HUES6 (cell line): ENCODE measurements around the gene TSLP.

Experiments used
- H3K27ac ChIP-seq: 2 replicates; pipeline ENCODE4 v1.7.0; 2013; ENCODE audit warnings: low read depth, mild to moderate bottlenecking, low read length, inconsistent platforms
- H3K27me3 ChIP-seq: 2 replicates; pipeline ENCODE4 v1.6.1; 2013; ENCODE audit warnings: low read length; ENCODE audit not compliant: control insufficient read depth, insufficient read depth
- H3K36me3 ChIP-seq: 2 replicates; pipeline ENCODE4 v1.6.1; 2013; ENCODE audit warnings: low read length; ENCODE audit not compliant: control insufficient read depth, insufficient read depth
- H3K4me1 ChIP-seq: 2 replicates; pipeline ENCODE4 v1.6.1; 2013; ENCODE audit warnings: low read length; ENCODE audit not compliant: control insufficient read depth, insufficient read depth
- H3K4me3 ChIP-seq: 2 replicates; pipeline ENCODE4 v1.5.1; 2013; ENCODE audit warnings: low read depth, low read length
- H3K9ac ChIP-seq: one replicate; pipeline ENCODE4 v1.6.1; 2013; ENCODE audit warnings: mild to moderate bottlenecking, low read length
- H3K9me3 ChIP-seq: 2 replicates; pipeline ENCODE4 v1.6.1; 2013; ENCODE audit warnings: low read depth, low read length; ENCODE audit not compliant: control insufficient read depth, insufficient read depth

Gene TSLP

DNA sequence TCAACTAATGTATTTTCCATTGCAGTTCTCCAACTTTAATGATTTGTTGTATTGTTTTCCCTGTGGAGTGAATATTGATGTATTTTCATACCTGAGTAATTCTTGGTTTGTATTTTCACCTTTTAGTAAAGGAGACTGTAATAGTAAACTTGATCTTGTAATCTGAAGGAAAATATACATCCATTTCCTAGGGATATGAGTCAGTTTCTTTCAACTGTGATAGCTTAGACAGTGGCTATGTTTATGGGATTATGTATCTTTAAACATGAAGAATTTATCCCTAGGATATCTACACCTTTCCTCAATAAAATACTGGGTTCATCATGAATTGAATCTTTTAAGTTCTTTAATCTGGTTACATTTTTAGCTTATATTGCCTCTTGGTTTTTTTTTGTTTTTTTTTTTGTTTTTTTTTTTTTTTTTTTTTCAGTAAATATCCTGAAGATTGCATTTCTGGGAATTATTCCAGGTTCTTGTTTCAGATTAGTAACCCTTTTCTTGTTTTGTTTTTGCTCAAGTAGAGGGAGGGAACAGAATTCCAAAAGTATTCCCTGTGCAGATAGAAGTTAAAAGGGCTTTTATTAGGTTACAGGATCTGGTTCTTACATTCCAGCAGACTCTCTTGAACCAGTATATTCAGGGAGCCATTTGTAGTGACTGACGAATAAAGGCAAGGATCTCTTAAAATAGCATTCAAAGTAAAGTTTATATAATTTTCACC, 27.7 kb downstream of the TSLP start:
- Histone ChIP-seq H3K36me3 (peaks cover 88% of the 10 kb centered on the region), H3K4me1 (0 out of 2 replicates have a peak, but pooled peaks cover under 1% of the 10 kb centered on the region), H3K9me3 (no peaks in the 10 kb centered on the region), H3K27ac (no peak overlapping the region), H3K27me3 (no peaks in the 10 kb centered on the region), H3K4me3 (no peak overlapping the region), H3K9ac (no peak overlapping the region)

DNA sequence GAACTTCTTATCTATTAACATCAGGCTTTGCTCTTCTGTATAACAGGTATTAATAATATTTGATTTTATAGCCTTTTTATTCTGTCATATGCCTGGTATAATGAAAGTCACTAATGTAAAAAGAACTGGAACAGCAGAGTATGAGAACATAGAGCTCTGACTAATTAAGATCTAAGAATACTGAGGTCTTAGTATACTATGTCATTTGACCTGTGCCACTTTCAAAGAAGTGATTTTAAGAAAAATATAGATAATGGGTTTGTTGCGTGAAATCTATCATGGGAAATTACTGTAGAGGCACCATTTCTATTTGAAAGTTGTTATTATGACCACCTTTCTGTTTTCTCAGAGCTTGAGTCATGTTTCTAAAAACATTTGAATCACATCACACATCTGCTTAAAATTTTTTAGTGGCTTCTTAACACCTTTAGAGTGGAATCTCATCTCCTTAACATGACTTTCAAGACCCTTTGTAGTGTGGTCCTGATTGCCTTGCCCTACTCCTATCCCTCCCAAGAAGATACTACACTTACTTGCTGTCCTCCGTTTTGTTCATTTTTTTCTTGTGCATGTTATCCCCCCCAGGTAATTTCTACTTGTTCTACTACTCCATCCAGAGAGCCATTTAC, 34.9 kb downstream of the TSLP start:
- no peak overlapping the region for H3K4me3 ChIP-seq
- no peaks in the 10 kb centered on the region for H3K4me1 ChIP-seq
- peaks cover 99% of the 10 kb centered on the region for H3K36me3 ChIP-seq
- H3K9me3 ChIP-seq = no peaks in the 10 kb centered on the region
- H3K27me3 ChIP-seq = no peaks in the 10 kb centered on the region
- H3K27ac ChIP-seq = no peak overlapping the region
- no peak overlapping the region for H3K9ac ChIP-seq

DNA sequence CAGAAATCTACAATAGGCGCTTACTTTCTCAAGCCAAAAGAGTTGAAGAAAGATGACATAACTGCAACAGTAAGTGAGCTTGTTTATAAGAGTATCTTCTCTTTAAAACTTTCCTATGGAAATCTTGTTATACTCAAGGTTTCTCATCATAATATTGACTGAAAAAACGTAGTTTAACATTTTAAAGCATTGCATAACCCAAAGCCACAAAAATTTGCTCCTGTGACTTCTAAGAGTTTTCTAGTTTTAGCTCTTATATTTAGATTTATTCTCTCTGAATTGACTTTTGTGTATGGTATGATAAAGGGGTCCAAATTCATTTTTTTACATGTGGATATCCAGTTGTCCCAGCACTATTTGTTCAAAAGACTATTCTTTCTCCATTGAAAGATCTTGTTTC, 35.9 kb downstream of the TSLP start:
- Histone ChIP-seq H3K27ac (no peak overlapping the region), H3K4me3 (no peak overlapping the region), H3K27me3 (no peaks in the 10 kb centered on the region), H3K9ac (no peak overlapping the region), H3K36me3 (peaks cover 99% of the 10 kb centered on the region), H3K9me3 (no peaks in the 10 kb centered on the region), H3K4me1 (no peaks in the 10 kb centered on the region)

DNA sequence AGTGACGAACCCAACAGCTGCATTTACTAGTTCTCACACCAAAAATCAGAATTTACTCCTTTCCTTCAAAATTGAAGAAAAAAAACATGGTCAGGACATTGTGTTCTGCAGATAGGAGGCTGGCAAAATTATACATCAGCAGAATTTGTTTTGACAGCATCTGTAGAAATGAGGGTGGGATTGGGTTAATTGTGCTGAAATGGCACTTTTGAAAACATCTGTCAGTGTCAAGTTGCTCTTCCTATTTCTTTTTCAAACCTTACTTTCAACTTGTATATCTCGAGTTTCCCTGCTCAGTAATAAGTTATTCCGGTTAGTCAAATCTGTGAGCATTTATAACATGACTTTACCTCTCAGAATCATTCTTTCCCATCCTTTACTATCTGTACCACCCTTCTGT, 40.4 kb downstream of the TSLP start:
- no peak overlapping the region for H3K27ac ChIP-seq
- peaks cover 8% of the 10 kb centered on the region for H3K4me1 ChIP-seq
- no peak overlapping the region for H3K9ac ChIP-seq
- no peaks in the 10 kb centered on the region for H3K27me3 ChIP-seq
- H3K9me3 ChIP-seq = no peaks in the 10 kb centered on the region
- H3K36me3 ChIP-seq = peaks cover 72% of the 10 kb centered on the region
- H3K4me3 ChIP-seq = no peak overlapping the region

DNA sequence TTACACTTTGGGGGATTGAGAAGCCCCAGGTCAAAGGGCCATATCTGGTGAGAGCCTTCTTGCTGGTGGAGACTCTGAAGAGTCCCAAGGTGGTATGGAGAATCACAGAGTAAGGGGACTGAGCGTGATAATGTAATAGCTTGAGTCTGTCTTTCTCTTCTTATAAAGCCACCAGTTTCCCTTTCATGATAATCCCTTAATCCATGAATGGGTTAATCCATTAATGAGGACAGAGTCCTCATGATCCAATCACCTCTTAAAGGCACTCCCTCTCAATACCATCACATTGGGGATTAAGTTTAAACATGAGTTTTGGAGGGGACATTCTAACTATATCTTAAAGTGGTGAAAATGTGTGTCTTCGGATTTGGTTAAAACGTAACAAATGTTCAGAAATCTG, 42.2 kb downstream of the TSLP start:
- Histone ChIP-seq H3K36me3 (peaks cover 61% of the 10 kb centered on the region), H3K4me3 (no peak overlapping the region), H3K4me1 (peaks cover 23% of the 10 kb centered on the region), H3K27ac (no peak overlapping the region), H3K9me3 (no peaks in the 10 kb centered on the region), H3K9ac (no peak overlapping the region), H3K27me3 (no peaks in the 10 kb centered on the region)

DNA sequence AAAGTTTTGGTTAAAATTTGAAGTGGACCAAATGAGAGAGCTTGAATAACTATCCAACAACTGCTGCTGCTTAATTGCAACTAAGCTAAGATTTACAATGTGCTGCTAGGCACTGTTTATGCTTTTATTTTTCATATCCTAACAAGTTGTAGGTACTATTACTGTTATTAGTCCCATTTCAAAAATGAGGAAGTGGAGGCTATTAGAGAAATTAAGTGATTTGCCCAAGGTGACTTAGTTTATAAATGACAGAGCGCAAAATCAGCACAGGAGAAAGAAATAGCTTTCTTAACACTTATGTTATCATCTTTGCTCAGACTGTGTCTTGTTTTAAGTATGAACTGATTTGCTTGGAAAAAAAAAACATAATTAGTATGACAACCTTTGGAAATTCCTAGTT, 43.7 kb downstream of the TSLP start:
- H3K27me3 ChIP-seq = no peaks in the 10 kb centered on the region
- no peak overlapping the region for H3K4me3 ChIP-seq
- H3K36me3 ChIP-seq = peaks cover 58% of the 10 kb centered on the region
- no peaks in the 10 kb centered on the region for H3K9me3 ChIP-seq
- H3K9ac ChIP-seq = no peak overlapping the region
- H3K27ac ChIP-seq = no peak overlapping the region
- peaks cover 28% of the 10 kb centered on the region for H3K4me1 ChIP-seq

DNA sequence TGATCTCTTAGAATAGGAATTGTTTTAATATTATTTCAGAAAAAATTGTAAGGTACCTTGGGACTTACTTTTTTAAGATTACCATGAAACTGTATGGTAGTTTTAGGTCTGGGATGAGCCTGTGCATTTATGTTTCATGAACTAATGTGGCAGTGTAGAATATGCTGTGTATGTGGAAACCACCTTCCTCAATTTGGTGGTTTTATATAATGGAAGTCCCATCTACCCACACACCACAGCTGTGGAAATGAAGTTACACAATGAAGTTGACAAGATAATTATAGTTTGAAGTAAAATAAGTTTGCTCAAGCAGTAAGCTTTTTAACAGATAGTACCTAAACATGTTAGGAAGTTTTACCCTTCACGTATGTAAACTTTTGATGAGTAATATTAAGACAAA, 45.0 kb downstream of the TSLP start:
- peak overlapping the region; percentile 89 for H3K27ac ChIP-seq
- H3K36me3 ChIP-seq = peaks cover 59% of the 10 kb centered on the region
- no peaks in the 10 kb centered on the region for H3K27me3 ChIP-seq
- H3K4me3 ChIP-seq = 0 out of 2 replicates have a peak overlapping the region, but pooled peaks have one; percentile 22
- no peak overlapping the region for H3K9ac ChIP-seq
- no peaks in the 10 kb centered on the region for H3K9me3 ChIP-seq
- H3K4me1 ChIP-seq = peaks cover 28% of the 10 kb centered on the region

DNA sequence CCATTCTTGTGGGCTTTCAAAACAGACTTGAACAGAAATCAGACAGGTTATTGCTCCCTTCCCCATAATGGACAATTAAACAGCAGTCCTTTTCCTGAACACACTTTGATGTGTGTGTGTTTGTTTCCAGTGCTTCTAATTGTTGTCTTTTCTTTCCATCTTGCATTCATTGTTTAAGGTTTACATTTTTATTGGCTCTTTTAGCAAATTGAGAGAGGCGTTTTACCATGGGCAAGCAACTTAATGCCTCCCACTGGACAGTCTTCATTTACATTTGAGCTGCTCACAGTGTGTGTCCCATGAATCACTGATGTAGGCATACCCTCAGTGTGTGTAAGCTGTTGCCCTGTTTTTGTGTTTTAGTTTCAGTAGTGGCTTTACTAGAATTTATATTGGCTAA, 45.6 kb downstream of the TSLP start:
- no peaks in the 10 kb centered on the region for H3K9me3 ChIP-seq
- H3K36me3 ChIP-seq = peaks cover 59% of the 10 kb centered on the region
- H3K27me3 ChIP-seq = no peaks in the 10 kb centered on the region
- H3K4me3 ChIP-seq = 0 out of 2 replicates have a peak overlapping the region, but pooled peaks have one; percentile 22
- peaks cover 28% of the 10 kb centered on the region for H3K4me1 ChIP-seq
- peak overlapping the region; percentile 50 for H3K9ac ChIP-seq
- peak overlapping the region; percentile 89 for H3K27ac ChIP-seq

DNA sequence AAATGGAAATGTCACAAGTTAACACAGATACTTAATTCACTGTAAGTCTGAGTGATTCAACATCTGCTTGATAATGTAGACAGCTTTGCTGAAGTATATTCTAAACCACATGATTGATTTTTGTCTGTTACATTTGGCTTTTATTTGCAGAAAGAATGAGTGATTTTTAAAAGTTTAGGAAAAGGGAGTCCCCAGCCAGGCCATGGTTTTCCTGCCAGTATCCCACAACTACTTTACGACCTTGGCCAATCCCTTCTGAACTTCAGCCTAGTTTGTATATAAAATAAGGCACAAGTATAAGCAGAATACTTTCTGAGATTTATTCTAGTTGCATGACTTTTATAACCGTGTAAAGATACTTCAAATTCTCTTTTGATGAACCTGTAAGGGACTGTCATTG, 47.7 kb downstream of the TSLP start:
- Histone ChIP-seq H3K27me3 (no peaks in the 10 kb centered on the region), H3K4me1 (peaks cover 28% of the 10 kb centered on the region)

DNA sequence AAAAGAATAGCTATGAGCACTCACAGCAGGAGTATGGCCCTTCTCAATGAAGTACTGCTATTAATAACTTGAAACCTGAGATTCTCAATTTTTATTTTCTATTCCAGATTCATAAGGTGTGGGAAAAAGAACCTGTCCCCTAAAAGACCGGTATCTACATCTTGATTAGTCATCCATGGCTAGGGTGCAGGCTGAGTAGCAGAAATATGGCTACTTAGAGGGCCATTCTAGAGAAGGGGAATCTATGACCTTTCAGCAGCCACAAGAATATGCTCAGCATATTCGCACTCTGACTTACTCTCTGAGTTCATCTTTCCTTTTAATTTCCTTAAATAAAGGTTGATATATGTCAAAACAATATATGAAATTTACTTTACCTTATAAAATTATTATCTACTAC, 48.3 kb downstream of the TSLP start:
- Histone ChIP-seq H3K36me3 (peaks cover 65% of the 10 kb centered on the region), H3K4me1 (peaks cover 28% of the 10 kb centered on the region), H3K27me3 (no peaks in the 10 kb centered on the region), H3K27ac (no peak overlapping the region), H3K4me3 (no peak overlapping the region), H3K9ac (no peak overlapping the region), H3K9me3 (no peaks in the 10 kb centered on the region)

More for the DNA sequence above, 47.7 kb downstream of the TSLP start:
- H3K9ac ChIP-seq = no peak overlapping the region
- peaks cover 61% of the 10 kb centered on the region for H3K36me3 ChIP-seq
- peak overlapping the region; percentile 52 for H3K27ac ChIP-seq
- H3K4me3 ChIP-seq = no peak overlapping the region
- H3K9me3 ChIP-seq = no peaks in the 10 kb centered on the region

DNA sequence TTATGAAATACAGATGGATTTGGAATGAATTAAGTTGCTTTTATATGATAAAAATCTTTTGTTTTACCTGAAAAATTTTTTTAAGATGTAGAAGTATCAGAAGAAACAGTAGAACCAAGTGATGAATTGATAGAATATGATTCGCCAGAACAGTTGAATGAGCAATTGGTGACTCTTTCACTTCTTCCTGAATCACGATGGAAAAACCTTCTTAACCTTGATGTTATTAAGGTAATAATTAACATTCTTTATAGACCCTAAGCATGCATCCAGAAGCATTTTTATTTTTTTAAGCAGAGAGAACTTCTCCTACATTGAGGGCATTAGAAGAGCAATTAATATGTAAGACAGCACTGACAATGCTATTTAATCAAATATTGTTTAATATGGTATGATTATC, 49.4 kb downstream of the TSLP start:
- Histone ChIP-seq H3K9ac (no peak overlapping the region), H3K9me3 (no peaks in the 10 kb centered on the region), H3K4me1 (peaks cover 28% of the 10 kb centered on the region), H3K36me3 (peaks cover 74% of the 10 kb centered on the region), H3K27me3 (no peaks in the 10 kb centered on the region), H3K27ac (no peak overlapping the region), H3K4me3 (no peak overlapping the region)
